ENCODE measurements around the gene LIPE. TPM values are rescaled to one million over a fixed set of nuclear protein-coding genes. Genes with fewer than 3 reads are reported as not detected.
A peak's percentile ranks its signal among the peaks of the same experiment; 100 is the strongest.

The LIPE gene
- total RNA-seq, 4 donors from 2014 or later: 3.6 to 10.6 (median 5.9) TPM

DNA sequence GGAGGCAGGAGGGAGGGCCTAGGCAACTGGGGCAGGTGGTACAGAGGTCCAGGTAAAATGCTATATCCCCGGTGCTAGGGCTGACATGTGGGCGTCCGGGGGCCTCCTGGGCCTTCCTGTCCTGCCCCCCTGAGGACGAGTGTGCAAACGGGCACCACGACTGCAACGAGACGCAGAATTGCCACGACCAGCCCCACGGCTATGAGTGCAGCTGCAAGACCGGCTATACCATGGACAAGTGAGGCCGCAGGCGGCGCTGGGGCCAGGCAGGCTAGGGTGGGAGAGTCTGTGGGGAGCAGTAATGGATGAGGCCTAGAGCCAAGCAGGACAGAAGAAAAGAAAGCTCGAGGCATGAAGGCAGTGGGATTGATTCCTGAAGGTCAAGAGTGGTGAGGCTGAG lies 58.4 kb downstream of the LIPE start:
- H3K9me3 ChIP-seq: peaks cover 0 to 7% (median 0%) of the 10 kb centered on the region in 4 donors
- H3K27me3 ChIP-seq: no peaks in the 10 kb centered on the region
- H3K4me1 ChIP-seq: peaks cover 19 to 29% (median 28%) of the 10 kb centered on the region in 4 donors
- intact Hi-C loops (cut with DNase I): no loop called here
- no peak overlapping the region for H3K27ac ChIP-seq (replicated peaks in 1 of 4)
- TF ChIP-seq POLR2AphosphoS5 (IDR thresholded peaks at IDR 0.05): no peak
- no peak for TF ChIP-seq POLR2A (IDR thresholded peaks at IDR 0.05; ENCODE audit: low read depth)
- TF ChIP-seq CTCF (IDR thresholded peaks at IDR 0.05): no peak
- no peak for TF ChIP-seq EP300 (IDR thresholded peaks at IDR 0.05)
- H3K36me3 ChIP-seq: peaks cover 10 to 53% (median 19%) of the 10 kb centered on the region in 4 donors
- 93% methylated on average over 15 of the region's 15 CpGs for WGBS
- no peak for DNase-seq (ENCODE audit: extremely low spot score)
- no peak overlapping the region for H3K4me3 ChIP-seq

GRCh38 chr19:42368360-42368759 lies 58.8 kb downstream of the LIPE start:
- Histone ChIP-seq H3K36me3 (peaks cover 14 to 53% (median 23%) of the 10 kb centered on the region in 4 donors), H3K27ac (replicated peaks in 1 of 4) (no peak overlapping the region), H3K9me3 (peaks cover 0 to 9% (median 0%) of the 10 kb centered on the region in 4 donors), H3K4me3 (no peak overlapping the region), H3K27me3 (no peaks in the 10 kb centered on the region), H3K4me1 (peaks cover 19 to 29% (median 28%) of the 10 kb centered on the region in 4 donors)
- 97% methylated on average over 11 of the region's 11 CpGs for WGBS
- intact Hi-C loops (cut with DNase I): no loop called here
- DNase-seq (ENCODE audit: extremely low spot score): no peak
- TF ChIP-seq POLR2A (IDR thresholded peaks at IDR 0.05; ENCODE audit: low read depth): no peak
- TF ChIP-seq POLR2AphosphoS5 (IDR thresholded peaks at IDR 0.05): no peak
- no peak for TF ChIP-seq EP300 (IDR thresholded peaks at IDR 0.05)
- TF ChIP-seq CTCF (IDR thresholded peaks at IDR 0.05): no peak

DNA sequence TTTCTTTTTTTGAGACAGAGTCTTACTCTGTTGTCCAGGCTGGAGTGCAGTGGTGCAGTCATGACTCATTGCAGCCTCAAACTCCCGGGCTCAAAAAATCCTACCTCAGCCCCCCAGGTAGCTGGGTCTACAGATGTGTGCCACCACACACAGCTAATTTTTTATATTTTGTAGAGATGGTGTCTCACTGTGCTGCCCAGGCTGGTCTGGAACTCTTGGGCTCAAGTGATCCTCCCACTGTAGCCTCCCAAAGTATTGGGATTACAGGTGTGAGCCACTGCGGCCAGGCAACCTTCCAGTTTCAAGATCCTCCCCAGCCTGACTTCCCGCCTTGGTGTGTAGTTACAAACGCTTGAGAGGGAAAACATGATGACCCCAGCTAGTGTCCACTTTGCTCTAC lies 59.3 kb downstream of the LIPE start:
- H3K27me3 ChIP-seq: no peaks in the 10 kb centered on the region
- peaks cover 19 to 53% (median 26%) of the 10 kb centered on the region in 4 donors for H3K36me3 ChIP-seq
- no peak for TF ChIP-seq EP300 (IDR thresholded peaks at IDR 0.05)
- TF ChIP-seq CTCF (IDR thresholded peaks at IDR 0.05): no peak
- no peak for TF ChIP-seq POLR2A (IDR thresholded peaks at IDR 0.05; ENCODE audit: low read depth)
- no peak for TF ChIP-seq POLR2AphosphoS5 (IDR thresholded peaks at IDR 0.05)
- no peak for DNase-seq (ENCODE audit: extremely low spot score)
- H3K4me3 ChIP-seq: no peak overlapping the region
- H3K4me1 ChIP-seq: peaks cover 19 to 29% (median 28%) of the 10 kb centered on the region in 4 donors
- WGBS: 91% methylated on average over 4 of the region's 4 CpGs
- H3K9me3 ChIP-seq: peaks cover 0 to 9% (median 0%) of the 10 kb centered on the region in 4 donors
- intact Hi-C loops (cut with DNase I): no loop called here
- no peak overlapping the region for H3K27ac ChIP-seq (replicated peaks in 1 of 4)

GRCh38 chr19:42366673-42367072 lies 60.5 kb downstream of the LIPE start:
- Histone ChIP-seq H3K36me3 (peaks cover 15 to 53% (median 36%) of the 10 kb centered on the region in 4 donors), H3K4me1 (peaks cover 19 to 29% (median 28%) of the 10 kb centered on the region in 4 donors), H3K27me3 (no peaks in the 10 kb centered on the region), H3K4me3 (no peak overlapping the region), H3K9me3 (peaks cover 0 to 9% (median 0%) of the 10 kb centered on the region in 4 donors), H3K27ac (replicated peaks in 1 of 4) (peak overlapping the region in 2 of 4 donors; percentile 19 to 44)
- intact Hi-C loops (cut with DNase I): no loop called here
- no peak for TF ChIP-seq POLR2AphosphoS5 (IDR thresholded peaks at IDR 0.05)
- TF ChIP-seq POLR2A (IDR thresholded peaks at IDR 0.05; ENCODE audit: low read depth): no peak
- no peak for TF ChIP-seq EP300 (IDR thresholded peaks at IDR 0.05)
- 36% methylated on average over 1 of the region's 1 CpG for WGBS
- DNase-seq (ENCODE audit: extremely low spot score): no peak

DNA sequence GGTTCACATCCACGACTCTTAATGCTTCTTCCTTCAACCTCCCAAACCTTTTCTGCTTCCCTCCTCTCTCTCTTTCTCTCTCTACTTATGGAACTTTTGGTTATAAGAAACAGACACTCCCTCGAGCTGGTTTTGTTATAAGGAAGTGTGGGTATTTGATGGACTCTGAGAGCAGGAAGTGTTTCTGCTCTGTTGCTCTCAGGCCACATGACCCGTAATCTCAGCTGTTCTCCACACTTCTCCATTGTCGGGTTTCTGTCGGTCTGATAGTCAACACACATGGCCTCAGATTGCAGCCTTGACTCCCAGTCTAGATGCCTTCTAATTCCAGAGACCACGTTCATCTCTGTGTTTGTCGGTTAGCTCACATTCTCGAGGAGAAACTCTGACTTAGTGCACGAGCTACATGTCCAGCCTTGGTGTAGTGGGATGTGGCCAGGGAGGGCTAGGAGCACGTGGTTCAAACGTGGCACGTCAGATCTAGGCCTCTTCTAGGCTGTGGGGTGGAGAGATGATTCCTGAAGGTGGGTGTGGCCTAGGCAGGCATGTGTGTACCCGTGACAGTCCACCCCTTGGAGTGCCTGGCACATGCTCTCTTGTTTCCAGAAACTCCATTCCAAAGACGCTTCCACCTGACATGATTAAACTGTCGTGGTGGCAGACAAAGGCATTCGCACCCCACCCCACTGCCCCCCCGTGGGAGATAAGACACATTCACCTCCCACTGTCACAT lies 63.4 kb downstream of the LIPE start:
- 84% methylated on average over 12 of the region's 17 CpGs for WGBS
- Histone ChIP-seq H3K9me3 (peaks cover 0 to 9% (median 0%) of the 10 kb centered on the region in 4 donors), H3K4me3 (no peak overlapping the region), H3K27ac (replicated peaks in 1 of 4) (no peak overlapping the region), H3K4me1 (peaks cover 19 to 29% (median 28%) of the 10 kb centered on the region in 4 donors), H3K36me3 (peaks cover 20 to 53% (median 51%) of the 10 kb centered on the region in 4 donors), H3K27me3 (no peaks in the 10 kb centered on the region)
- intact Hi-C loops (cut with DNase I): no loop called here
- no peak for DNase-seq (ENCODE audit: extremely low spot score)
- TF ChIP-seq POLR2A (IDR thresholded peaks at IDR 0.05; ENCODE audit: low read depth): no peak
- TF ChIP-seq POLR2AphosphoS5 (IDR thresholded peaks at IDR 0.05): no peak
- no peak for TF ChIP-seq EP300 (IDR thresholded peaks at IDR 0.05)
- no peak for TF ChIP-seq CTCF (IDR thresholded peaks at IDR 0.05)
